Stimulated activated CD8-positive, alpha-beta memory T cell treated with anti-CD3 and anti-CD28 coated beads, Interleukin-2, amount 100 ng/mL, for 1 hour (primary cell): ENCODE data around the gene VAMP3.
"Not testable (repeated sequence)": the region's sequence is repeated elsewhere in the genome, so short reads cannot be mapped to it uniquely, and the experiment has no call there.

Experiments
- DNase-seq, 2 donors: peaks; one replicate each; pipeline ENCODE4 v3.0.0-alpha.2; 2020; ENCODE audit warnings: low read depth in 2 of 2

The VAMP3 gene

GRCh38 chr1:7768583-7768982, 2.5 kb upstream of the VAMP3 start:
- DNase-seq: no peak

GRCh38 chr1:7769673-7770412, 1.3 kb upstream of the VAMP3 start:
- DNase-seq: no peak

- no peak for DNase-seq
These were observed 463 bp upstream of the VAMP3 start for GRCh38 chr1:7770669-7770996.

- DNase-seq: no peak
These were observed 765 bp downstream of the VAMP3 start for GRCh38 chr1:7771823-7772299.

- no peak for DNase-seq
These were observed 6.5 kb downstream of the VAMP3 start for GRCh38 chr1:7777591-7777990.

GRCh38 chr1:7778133-7778628, 7.1 kb downstream of the VAMP3 start:
- no peak for DNase-seq

GRCh38 chr1:7780976-7781375, 9.9 kb downstream of the VAMP3 start:
- no peak for DNase-seq

GRCh38 chr1:7781501-7781900, 10.4 kb downstream of the VAMP3 start:
- no peak for DNase-seq

- no peak for DNase-seq
These were observed 10.9 kb downstream of the VAMP3 start for GRCh38 chr1:7781923-7782495.

- no peak for DNase-seq
These were observed 12.1 kb downstream of the VAMP3 start for GRCh38 chr1:7783178-7783711.

- DNase-seq: peak; percentile 75 to 80
These were observed 12.9 kb downstream of the VAMP3 start, which contains the start of gene PER3 for GRCh38 chr1:7783826-7784491. Gene PER3, plus strand, starts transcription at chr1:7784291. Its CDS starts 587 bp downstream, at chr1:7784878.

GRCh38 chr1:7784492-7785071, 13.5 kb downstream of the VAMP3 start:
- no peak for DNase-seq

GRCh38 chr1:7785108-7785507, 14.0 kb downstream of the VAMP3 start:
- DNase-seq: no peak

GRCh38 chr1:7786795-7787194, 15.7 kb downstream of the VAMP3 start:
- no peak for DNase-seq

GRCh38 chr1:7789828-7790227, 18.7 kb downstream of the VAMP3 start:
- no peak for DNase-seq

GRCh38 chr1:7791027-7791426, 19.9 kb downstream of the VAMP3 start:
- DNase-seq: not testable (repeated sequence)

- DNase-seq: no peak
These were observed 24.3 kb downstream of the VAMP3 start for GRCh38 chr1:7795406-7795805.

GRCh38 chr1:7805460-7805859, 34.4 kb downstream of the VAMP3 start:
- no peak for DNase-seq

GRCh38 chr1:7808253-7808844, 37.3 kb downstream of the VAMP3 start:
- DNase-seq: no peak

GRCh38 chr1:7809742-7810141, 38.6 kb downstream of the VAMP3 start:
- no peak for DNase-seq

- DNase-seq: no peak
These were observed 39.3 kb downstream of the VAMP3 start for GRCh38 chr1:7810395-7810794.

GRCh38 chr1:7811476-7811875, 40.4 kb downstream of the VAMP3 start:
- no peak for DNase-seq
